ENCODE data around the gene HTRA3. TPM values are rescaled to one million over a fixed set of nuclear protein-coding genes. Genes with fewer than 3 reads are reported as not detected.

The HTRA3 gene
- total and polyA plus RNA-seq, 2 of the 8 experiments (the other 6 are each of a cell fraction or from before 2014, with no cell fraction given), result 3.2 to 5.8 TPM

- Histone ChIP-seq H3K14ac (ENCODE audit: insufficient read length) (no peak overlapping the region), H4K20me1 (replicated peaks in 1 of 2; ENCODE audit: control insufficient read depth in 1 of 2, insufficient read depth in 2 of 2, low read length in 2 of 2) (peaks cover 0 to 4% of the 10 kb centered on the region in 2 experiments), H2AK5ac (ENCODE audit: low read depth, low read length) (no peak overlapping the region), H4K8ac (ENCODE audit: extremely low read depth, insufficient read depth, low read length) (no peak overlapping the region), H2BK12ac (ENCODE audit: low read depth, low read length) (no peak overlapping the region), H3K27ac (ENCODE audit: low read depth, low read length) (no peak overlapping the region), H3K4me3 (ENCODE audit: extremely low read depth in 1 of 4, insufficient read depth in 2 of 4, low read depth in 3 of 4, low read length in 4 of 4) (no peak overlapping the region), H3K18ac (ENCODE audit: extremely low read depth, low read length) (no peak overlapping the region), H3K79me1 (ENCODE audit: low read depth, low read length) (no peaks in the 10 kb centered on the region), H3K27me3 (replicated peaks in 1 of 4; ENCODE audit: control insufficient read depth in 3 of 4, extremely low read depth in 1 of 4, insufficient read depth in 3 of 4, low read length in 3 of 4) (no peaks in the 10 kb centered on the region), H4K91ac (replicated peaks; ENCODE audit: insufficient read length, low read length) (no peak overlapping the region), H3K79me2 (ENCODE audit: control insufficient read depth in 1 of 2, insufficient read depth in 2 of 2, low read length in 2 of 2) (no peaks in the 10 kb centered on the region), H3K4me1 (replicated peaks in 1 of 4; ENCODE audit: control insufficient read depth in 3 of 4, insufficient read depth in 4 of 4, low read length in 3 of 4) (peaks cover 0 to 2% (median under 1%) of the 10 kb centered on the region in 4 experiments; a peak in 1 of 7 replicates), H3K4ac (replicated peaks; ENCODE audit: insufficient read length, low read depth, low read length) (no peak overlapping the region), H3K9me3 (ENCODE audit: insufficient read depth in 2 of 2, low read depth in 1 of 2, low read length in 1 of 2) (no peaks in the 10 kb centered on the region; a peak in 2 of 4 replicates), H2BK20ac (ENCODE audit: low read length) (no peak overlapping the region), H3K36me3 (ENCODE audit: control insufficient read depth in 2 of 4, insufficient read depth in 4 of 4, low read length in 3 of 4) (no peaks in the 10 kb centered on the region), H2BK15ac (ENCODE audit: low read length) (no peak overlapping the region), H3K23ac (ENCODE audit: insufficient read length) (no peak overlapping the region), H3K9ac (replicated peaks in 1 of 4; ENCODE audit: extremely low read depth in 1 of 4, low read depth in 3 of 4, low read length in 3 of 4) (no peak overlapping the region), H3K56ac (replicated peaks; ENCODE audit: insufficient read length, low read depth, low read length) (no peak overlapping the region), H4K5ac (ENCODE audit: insufficient read length, low read depth, low read length) (no peak overlapping the region), H2AFZ (ENCODE audit: low read length) (no peak overlapping the region), H3K23me2 (ENCODE audit: low read depth, low read length) (peaks cover 6% of the 10 kb centered on the region; the same call in 1 of the 2 replicates), H3K4me2 (ENCODE audit: insufficient read depth in 1 of 2, low read depth in 2 of 2, low read length in 2 of 2) (no peak overlapping the region), H2BK120ac (replicated peaks; ENCODE audit: low read depth, low read length) (no peak overlapping the region), H2BK5ac (ENCODE audit: low read depth, low read length) (no peak overlapping the region)
- WGBS, 2 experiments (ENCODE audit: extremely low coverage in 1 of 2, insufficient coverage in 1 of 2, insufficient read length in 1 of 2, insufficient replicate concordance in 2 of 2, low coverage in 1 of 2, low lambda C conversion rate in 2 of 2, missing lambda C conversion rate in 1 of 2), result 84% methylated on average over 5 of the region's 5 CpGs; no CpG with 5 or more reads in 1 of the 2 experiments
- no peak for TF ChIP-seq KDM4A (IDR thresholded peaks at IDR 0.05; ENCODE audit: low read depth, low read length, severe bottlenecking)
- no peak for TF ChIP-seq KDM1A (IDR thresholded peaks at IDR 0.05; ENCODE audit: borderline replicate concordance, low read length)
- no peak for TF ChIP-seq KDM5A (IDR thresholded peaks at IDR 0.05; ENCODE audit: low read length)
- TF ChIP-seq POLR2A (IDR thresholded peaks at IDR 0.05; ENCODE audit: control extremely low read depth in 1 of 2, low read depth in 2 of 2, low read length in 2 of 2), result no peak
- TF ChIP-seq CTBP2 (IDR thresholded peaks at IDR 0.05; ENCODE audit: borderline replicate concordance, insufficient read depth, insufficient read length, low read length), result no peak
- TF ChIP-seq TAF1 (IDR thresholded peaks at IDR 0.05; ENCODE audit: low read depth, low read length), result no peak
- no peak for TF ChIP-seq HDAC6 (IDR thresholded peaks at IDR 0.05; ENCODE audit: low read depth, low read length)
- TF ChIP-seq JUN (IDR thresholded peaks at IDR 0.05; ENCODE audit: low read depth, low read length), result no peak
- POLR2A ChIA-PET (ENCODE audit: partially characterized antibody), result interaction anchor here (1.0 kb wide), 1 partner anchor 37 kb away, joined by 3 read pairs; no protein-coding TSS in a partner anchor
- FAIRE-seq (no peak), DNase-seq (ENCODE audit: low read depth in 1 of 2, low spot score in 2 of 2) (no peak)
- CTCF ChIA-PET (ENCODE audit: partially characterized antibody), result interaction anchor here (0.8 to 2.4 kb wide), 6 partner anchors 10 to 89 kb away, joined by 3 to 11 read pairs (median 4); no protein-coding TSS in a partner anchor
Observed at GRCh38 chr4:8321771-8322170, 52.2 kb downstream of the HTRA3 start.

Data from H1 (cell line).